Fibroblast of skin of right biceps (primary cell): Measurements from ENCODE around the gene RCSD1.
"Not testable (repeated sequence)": the region's sequence is repeated elsewhere in the genome, so short reads cannot be mapped to it uniquely, and the experiment has no call there.

Source experiments
- DNase-seq: peaks from one replicate; pipeline ENCODE4 v3.0.0-alpha.2; 2013

The RCSD1 gene, protein sequence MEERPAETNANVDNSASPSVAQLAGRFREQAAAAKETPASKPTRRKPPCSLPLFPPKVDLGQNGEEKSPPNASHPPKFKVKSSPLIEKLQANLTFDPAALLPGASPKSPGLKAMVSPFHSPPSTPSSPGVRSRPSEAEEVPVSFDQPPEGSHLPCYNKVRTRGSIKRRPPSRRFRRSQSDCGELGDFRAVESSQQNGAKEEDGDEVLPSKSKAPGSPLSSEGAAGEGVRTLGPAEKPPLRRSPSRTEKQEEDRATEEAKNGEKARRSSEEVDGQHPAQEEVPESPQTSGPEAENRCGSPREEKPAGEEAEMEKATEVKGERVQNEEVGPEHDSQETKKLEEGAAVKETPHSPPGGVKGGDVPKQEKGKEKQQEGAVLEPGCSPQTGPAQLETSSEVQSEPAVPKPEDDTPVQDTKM

DNA sequence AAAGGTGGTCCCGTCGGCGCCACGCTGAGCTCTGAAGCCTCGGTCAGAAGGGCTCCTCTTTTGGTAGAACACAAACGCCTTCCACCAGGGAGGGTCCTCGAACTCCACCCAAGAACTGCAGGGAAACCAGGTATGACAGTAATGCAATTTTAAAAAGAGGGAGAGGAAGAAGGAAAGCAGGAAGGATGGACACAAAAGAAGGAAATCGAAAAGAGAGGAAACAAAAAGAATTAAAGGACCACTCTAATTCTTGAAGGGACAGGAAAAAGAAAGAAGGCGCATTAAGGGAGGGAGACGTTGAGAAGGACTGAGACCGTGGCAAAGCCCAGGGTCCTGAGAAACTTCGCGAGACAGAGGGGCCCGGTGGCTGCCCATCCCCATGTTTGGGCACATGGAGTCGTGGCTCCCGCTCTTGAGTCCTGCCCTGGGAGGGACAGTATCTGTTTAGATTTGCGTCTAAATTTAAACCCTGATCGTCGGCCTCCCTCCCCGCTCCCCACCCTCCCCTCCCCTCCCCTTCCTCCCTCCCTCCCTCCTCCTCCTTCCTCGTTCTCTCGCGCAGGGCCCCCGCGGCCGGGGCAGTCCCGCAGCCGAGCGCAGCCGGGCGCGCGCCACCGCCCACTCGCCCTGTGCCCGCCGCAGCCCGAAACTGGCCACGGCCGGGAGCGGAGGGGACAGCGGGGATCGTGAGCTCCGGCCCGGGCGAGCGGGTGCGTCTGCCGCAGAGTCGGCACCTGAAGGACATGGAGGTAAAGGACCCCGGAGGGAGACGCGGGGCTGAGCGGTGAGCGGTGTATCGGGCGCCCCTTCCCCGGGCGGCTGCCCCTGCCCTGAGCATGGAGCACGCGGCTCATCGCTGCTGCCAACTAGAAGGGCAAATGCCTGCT lies at the start of gene RCSD1:
TSS of gene RCSD1 (plus strand) at position 552 of the 887 bp plus-strand sequence. CDS start at position 744, 192 bp downstream.
- no peak for DNase-seq

DNA sequence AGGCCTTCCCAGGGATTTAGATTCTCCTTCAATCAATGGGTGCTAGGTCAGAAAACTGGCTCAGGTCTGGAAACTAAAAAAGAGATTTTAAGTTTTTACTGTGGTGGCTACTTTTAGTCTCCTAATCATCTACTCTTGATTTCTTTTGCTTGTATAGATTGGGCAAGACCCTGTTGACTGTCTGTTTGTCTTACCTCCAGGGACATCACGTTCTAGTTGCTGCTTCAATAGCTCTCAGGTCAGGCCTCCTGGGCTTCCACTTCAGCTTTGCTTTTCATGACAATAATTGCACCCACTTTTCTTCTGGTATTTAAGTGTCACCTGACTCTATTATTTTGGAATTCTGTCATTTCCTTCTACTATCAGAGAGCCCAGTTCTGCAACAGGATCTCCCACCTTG lies 48.0 kb upstream of the RCSD1 start:
- no peak for DNase-seq

DNA sequence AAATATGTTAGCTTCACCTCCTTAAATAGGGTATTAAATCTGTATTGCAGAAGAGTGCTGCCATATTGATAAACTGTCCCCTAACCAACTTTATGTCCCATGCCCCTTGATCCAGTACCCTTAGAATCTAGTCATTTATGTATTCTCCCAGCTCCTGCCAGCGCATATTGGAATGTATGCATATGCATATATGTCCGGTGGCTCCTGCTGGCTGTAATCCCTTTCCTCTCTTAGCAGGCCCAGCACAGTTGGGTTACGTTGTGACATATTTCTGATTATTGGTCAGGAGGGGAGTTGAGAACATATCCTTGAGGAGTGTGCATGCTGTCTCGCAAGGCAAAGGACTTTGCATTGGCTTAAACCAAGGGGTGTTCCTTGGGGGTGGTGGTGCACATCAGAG lies 47.3 kb upstream of the RCSD1 start:
- no peak for DNase-seq

DNA sequence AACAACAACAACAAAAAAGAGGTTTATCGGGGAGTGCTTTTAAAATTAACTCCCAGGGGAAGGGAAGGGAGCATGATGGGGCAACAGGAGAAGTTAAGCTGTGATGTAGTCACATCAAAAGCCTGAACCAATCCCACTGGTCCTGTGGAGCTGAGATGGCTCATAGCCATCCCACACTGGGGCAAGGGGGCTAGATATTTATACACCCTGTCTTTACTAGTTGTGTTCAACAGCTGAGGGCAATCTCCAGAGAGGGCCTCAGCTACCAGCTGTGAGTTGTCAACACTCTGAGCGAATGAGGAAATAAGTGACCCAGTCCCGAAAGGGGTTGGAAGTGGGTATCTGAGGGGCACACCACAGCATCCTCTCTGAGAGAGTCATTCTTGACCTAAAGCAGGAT lies 45.5 kb upstream of the RCSD1 start:
- DNase-seq = no peak

DNA sequence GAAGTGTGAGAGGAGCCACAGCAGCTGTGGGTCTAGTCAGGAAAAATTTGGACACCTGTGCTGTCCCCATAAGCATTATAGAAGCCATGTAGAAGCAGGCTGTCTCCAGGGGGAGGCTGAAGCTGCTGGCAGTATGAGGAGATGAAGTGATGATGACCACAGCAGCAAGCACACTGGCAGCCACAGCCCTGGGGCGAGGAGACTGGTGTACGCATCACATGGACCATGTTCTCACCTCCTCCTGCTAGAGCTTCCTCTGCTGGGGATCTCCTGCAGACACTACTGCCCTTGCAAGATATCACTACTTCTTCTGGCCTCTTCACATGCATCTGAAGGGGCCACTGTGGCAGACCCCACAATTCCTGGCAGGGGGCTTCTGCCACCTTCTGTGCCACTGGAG lies 42.7 kb upstream of the RCSD1 start:
- DNase-seq = no peak

DNA sequence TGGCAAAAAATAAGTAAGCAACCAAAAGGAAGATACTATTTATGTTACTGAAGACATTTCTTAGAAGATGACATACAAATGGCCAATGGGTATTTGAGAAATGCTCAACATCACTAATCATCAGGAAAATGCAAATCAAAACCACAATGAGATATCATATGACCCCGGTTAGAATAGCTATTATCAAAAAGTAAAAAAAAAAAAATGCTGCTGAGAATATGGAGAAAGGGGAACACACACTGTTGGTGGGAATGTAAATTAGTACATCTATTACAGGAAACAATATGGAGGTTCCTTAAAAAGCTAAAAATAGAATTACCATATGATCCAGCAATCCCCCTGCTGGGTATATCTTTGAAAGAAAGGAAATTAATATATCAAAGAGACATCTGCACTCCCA lies 42.2 kb upstream of the RCSD1 start:
- no peak for DNase-seq

DNA sequence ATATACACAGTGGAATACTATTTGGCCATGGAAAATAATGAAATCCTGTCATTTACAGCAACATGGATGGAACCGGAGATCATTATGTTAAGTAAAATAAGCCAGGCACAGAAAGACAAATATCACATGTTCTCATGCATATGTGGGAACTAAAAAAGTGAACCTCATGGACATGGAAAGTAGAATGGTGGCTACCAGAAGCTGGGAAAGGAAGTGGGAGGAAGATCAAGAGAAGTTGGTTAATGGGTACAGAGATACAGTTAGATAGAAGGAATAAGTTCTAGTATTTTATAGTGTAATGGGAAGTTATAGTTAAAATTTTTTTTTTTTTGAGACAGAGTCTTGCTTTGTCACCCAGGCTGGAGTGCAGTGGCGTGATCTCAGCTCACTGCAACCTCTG lies 41.7 kb upstream of the RCSD1 start:
- no peak for DNase-seq

DNA sequence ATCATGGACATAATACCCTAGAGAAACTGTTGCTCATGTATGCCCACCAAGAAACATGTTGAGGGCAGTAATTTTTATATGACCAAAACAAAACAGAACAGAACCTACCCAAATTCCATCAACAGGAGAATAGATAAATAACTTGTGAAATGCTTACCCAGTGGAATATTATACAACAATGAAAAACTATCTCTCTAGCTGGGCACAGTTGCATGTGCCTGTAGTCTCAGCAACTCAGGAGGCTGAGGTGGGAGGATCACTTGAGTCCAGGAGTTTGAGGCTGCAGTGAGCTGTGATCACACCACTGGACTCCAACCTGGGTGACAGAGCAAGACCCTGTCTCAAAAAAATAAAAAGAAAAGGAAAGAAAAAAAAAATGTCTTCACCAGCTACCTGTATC lies 37.6 kb upstream of the RCSD1 start:
- DNase-seq = no peak

DNA sequence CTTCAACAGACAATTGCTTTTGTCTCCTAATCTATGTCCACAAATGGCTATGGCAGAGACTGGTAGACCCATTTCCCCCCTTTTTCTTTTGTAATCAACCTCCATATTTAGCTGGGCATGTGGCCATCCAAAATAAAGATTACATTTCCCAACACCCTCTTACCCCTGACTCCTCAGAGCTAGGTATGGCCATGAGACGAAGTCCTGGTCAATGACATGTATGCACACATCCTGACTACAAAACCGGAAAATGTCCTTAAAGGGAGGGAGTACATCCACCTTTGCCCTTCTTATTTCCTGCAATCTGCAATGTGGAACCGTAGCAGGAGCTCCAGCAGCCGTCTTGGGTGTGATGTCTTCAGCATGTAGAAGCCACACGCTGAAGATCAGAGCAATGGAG lies 36.2 kb upstream of the RCSD1 start:
- no peak for DNase-seq

DNA sequence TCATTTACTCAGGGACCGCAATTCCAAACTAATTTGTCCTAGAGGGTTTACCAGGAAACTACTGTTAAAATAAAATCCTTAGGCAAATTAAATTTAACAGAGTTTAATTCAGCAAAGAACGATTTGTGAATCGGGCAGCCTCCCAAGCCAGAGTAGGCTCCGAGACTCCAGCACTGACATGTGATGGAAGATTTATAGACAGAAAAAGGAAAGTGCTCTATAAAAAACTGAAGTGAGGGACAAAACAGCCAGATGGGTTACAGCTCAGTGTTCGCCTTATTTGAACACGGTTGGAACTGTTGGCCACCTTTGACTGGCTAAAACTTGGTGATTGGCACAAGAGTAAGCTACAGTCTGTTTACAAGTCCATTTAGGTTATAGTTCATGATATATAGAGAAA lies 35.2 kb upstream of the RCSD1 start:
- no peak for DNase-seq

DNA sequence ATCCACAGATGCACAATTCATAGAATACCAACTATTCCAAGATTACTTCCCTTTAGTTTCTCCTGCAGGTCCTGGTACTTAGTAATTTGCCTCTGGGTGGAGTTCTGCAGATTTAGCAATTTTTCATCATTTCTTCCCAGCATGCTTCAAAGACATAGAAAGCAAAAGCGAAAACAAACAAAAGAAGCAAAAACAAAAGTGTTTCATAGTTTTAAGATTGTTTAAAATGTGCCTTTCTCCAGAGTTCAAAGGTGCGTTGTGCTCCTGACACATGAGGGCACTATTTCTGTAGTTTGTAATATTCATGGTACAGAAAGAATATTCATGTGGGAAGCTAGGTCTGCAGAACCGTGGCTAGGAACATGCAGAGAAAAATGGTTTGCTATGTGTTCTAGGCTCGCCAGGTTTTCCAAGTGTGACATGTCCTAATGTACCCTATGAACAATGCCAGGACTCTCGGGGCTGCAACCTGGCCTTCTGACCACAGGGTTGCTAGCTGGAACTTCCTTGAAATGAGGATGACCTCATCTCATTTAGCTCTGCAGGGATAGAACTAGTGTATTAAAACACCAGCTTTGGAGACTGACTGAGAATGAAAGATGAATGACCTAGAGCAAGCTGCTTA lies 30.0 kb upstream of the RCSD1 start:
- DNase-seq = peak; percentile 26

DNA sequence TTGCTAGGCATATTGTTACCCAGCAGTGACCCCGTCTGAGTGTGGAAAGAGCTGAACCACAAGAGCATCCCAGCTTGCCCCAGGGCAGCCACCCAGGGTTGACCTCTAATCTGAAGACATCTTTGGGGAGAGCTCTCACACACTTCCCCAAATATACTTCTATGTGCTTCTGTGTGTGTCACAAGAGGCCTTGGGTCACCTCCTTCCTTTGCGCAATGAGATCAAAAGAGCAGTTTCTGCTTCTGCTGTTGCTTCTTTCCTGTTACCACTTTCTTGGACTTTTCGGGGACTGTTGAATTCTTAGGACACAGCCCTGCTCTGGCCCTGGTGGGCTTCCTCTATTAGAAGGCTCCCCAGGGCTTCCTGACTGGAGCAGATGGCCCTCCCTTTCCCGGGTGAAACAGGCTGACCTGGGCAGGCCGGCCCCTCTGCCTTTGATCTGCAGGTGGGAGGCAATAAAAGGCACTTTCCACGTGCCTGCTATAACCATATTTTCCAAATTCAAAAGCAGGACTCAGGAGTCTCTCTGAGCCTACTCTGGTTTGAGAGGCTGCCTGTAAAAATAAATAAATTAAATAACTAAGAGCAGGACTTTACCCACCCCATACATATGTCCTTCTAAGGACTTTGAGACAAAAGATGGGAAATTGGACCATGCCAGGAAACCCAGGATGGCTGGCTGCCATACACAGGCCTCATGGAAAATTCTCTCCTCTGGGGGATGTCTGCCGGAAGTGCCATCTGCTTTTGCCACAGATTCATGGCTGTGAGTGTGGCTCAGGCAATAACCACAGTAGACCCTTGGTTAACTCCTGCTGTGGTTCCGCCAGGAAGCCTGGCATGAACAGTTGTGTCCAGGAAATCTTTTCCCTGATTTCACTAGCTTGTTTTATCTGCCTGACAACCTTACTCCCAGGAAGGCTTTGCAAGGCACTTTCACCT lies 28.3 kb upstream of the RCSD1 start:
- DNase-seq = peak; percentile 16

DNA sequence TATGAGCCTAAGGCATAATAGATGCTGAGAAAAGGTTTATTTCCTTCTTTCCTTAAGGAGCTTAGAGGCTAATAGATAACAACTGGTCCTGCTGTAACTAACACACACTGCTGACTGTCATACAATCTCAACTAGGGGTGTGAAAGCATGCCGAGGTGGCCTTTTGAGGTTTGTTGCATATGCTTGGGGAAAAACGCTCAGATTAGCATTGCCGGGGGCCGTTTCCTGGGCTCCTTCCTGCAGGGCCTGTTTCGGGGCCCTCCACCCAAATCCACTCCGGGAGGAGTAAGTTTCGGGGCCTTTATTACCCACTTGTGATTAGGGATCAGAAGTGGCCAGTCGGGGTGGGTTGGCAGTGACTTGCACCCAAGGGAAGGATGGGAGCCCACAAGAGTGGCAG lies 27.2 kb upstream of the RCSD1 start:
- no peak for DNase-seq

DNA sequence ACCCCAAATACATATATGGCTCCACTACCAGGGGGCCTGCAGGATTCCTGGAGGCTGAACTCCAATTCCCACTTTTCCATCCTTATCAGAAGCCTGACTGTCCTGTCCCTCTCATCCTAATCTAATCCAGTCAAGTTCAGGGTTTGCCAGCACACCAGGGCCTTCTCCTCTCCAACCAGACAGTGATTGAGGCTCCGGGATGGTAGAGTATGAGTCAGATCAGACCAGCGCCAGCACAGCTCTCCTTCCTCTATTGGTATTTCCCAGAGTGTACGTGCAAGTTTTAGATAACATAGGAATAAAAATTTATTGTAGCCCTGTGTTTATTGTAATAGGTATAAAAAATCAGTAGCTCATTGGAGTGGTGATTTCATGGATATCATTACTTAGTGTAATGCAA lies 24.5 kb upstream of the RCSD1 start:
- DNase-seq = no peak

DNA sequence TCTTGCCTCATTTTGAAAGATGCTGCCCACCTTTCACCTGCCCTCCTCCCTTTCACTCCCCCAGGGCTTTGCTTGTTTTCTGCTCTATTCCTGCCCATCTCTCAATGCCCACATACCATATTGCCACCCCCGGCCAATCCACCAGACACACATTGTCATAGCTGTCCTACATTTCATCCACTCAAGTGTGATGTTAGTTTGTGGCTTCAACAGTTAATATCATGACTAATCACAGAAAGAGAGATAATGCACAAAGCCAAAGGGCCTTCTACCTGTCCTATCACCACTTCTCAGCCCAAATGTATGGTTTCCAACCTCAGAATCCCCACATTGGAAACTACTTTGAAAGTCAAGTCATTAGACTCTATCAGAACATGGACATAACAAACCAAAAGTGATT lies 18.0 kb upstream of the RCSD1 start:
- DNase-seq = no peak

DNA sequence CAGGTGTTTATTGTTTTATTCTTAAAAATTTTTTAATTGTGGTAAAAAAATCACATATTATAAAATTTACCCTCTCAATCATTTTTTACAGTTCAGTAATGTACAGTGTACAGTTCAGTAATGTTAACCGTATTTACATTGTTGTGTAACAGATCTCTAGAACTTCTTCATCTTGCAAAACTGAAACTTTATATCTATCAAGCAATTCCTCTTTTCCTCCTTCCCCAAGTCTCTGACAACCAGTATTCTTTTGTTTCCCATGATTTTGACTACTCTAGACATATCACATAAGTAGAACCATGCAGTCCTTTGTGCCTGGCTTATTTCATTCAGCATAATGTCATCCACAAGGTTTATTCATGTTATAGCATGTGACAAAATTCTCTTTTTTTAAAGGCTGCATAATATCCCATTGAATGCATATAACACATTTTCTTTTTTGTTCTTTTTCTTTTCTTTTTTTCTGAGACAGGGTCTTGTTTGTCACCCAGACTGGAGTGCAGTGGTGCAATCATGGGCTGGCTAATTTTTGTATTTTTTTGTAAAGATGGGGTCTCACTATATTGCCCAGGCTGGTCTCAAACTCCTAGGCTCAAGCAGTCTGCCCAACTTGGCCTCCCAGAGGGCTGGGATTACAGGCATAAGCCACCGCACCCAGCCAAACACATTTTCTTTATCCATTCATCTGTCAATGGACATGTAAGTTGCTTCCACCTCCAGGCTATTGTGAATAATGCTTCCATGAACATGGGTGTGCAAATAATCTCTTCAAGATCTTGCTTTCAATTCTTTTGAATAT lies 17.2 kb upstream of the RCSD1 start:
- no peak for DNase-seq

DNA sequence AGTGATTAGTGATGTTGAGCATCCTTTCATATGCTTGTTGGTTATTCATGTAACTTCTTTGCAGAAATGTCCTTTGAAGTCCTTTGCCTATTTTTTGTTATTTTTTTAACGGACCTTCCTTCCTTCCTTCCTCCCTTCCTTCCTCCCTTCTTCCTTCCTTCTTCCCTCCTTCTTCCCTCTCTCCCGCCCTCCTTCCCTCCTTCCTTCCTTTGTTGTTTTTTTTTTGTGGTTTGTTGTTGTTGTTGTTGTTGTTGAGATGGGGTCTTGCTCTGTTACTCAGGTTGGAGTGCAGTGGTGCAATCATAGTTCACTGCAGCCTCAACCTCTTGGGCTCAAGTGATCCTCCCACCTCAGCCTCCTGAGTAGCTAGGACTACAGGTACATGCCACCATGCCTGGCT lies 16.0 kb upstream of the RCSD1 start:
- DNase-seq = not testable (repeated sequence)

DNA sequence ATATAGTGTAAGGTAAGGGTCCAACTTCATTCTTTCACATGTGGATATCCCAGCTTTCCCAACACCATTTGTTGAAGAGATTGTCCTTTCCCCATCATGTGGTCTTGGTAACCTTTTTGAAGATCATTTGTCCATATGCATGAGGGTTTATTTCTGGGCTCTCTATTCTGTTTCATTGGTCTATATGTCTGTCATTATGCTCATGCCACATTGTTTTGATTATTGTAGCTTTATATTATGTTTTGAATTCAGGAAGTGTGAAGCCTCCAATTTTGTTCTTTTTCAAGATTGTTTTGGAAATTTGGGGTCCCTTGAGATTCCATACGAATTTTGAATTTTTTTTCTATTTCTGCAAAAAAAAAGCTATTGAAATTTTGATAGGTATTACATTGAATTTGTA lies 15.2 kb upstream of the RCSD1 start:
- no peak for DNase-seq

DNA sequence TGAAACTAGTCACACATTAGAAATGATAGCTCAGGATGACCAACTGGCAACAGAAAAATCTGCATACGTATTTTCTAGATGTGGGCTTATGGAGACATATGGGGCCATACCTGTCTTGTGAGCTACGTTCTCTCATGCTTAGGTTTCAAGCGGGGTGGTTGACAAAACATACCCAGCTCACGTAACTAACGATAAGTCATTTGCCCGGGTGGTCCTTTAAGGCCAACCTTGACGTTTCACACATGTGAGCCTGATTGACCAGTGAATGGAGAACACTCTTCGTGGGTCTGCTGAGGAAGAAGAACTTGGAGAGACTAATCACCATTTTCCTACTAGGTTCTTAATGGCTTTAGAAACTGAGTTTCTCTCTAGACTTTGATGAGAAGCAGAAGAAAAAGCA lies 13.5 kb upstream of the RCSD1 start:
- no peak for DNase-seq

DNA sequence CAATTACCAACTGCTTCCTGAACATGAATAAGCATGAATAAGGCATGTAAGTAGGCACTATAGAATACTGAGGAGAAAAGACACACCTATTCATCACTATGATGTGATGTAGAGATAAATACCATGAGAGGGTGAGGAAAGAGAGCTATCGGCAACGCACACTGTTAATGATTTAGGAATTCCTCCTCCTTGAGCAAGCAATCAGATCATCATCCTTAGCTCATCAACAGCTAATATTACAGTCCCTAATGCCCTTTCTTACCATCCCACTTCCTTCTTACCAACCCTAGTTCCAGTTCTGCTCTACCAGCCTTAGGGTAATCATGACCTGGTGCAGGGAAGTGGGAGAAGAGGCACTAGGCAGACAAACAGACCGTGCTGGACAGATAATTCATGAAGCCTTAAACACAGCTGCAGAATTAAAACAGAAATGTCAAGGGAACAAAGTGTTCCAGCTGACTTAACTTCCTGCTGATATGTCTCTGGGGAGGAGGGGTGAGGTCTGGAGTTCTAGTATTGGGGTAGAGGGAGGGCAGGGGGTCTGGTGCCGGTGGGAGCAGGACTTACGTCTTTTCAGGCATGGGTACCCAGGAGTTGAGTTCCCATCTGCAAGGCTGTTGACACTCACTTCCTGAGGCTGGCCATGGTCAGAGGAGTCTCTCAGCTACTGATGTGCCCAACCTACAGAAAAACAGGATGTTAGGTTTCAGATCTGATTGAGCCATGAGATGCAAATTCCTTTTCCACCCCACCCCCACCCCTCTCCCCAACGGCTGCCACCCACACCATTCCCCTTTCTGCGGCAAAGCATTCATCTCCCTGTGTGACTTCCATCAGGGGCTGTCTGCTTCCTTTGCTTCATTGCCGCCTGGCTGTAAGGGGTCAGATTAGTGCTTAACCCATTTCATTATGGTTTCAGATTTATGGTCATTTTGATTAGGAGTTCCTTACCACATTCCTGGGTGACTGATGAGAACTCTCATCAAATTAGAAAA lies 12.6 kb upstream of the RCSD1 start:
- DNase-seq = peak; percentile 65
